ENCODE data around the gene APOBEC3A.
"Not testable (repeated sequence)": the region's sequence is repeated elsewhere in the genome, so short reads cannot be mapped to it uniquely, and the experiment has no call there.

The APOBEC3A gene

GRCh38 chr22:38981005-38981991 lies 23.9 kb downstream of the APOBEC3A start:
- DNase-seq (ENCODE audit: low spot score) = no peak

- DNase-seq (ENCODE audit: low spot score) = no peak
Measured at GRCh38 chr22:38981992-38982927, 24.9 kb downstream of the APOBEC3A start, which contains the start of gene APOBEC3B. Gene APOBEC3B (plus strand): TSS chr22:38982347. CDS start chr22:38982454, 107 bp downstream.

- DNase-seq (ENCODE audit: low spot score) = no peak
Measured at GRCh38 chr22:38984224-38984623, 26.8 kb downstream of the APOBEC3A start.

GRCh38 chr22:38984784-38985757 lies 27.7 kb downstream of the APOBEC3A start:
- DNase-seq (ENCODE audit: low spot score) = not testable (repeated sequence)

GRCh38 chr22:38986629-38987028 lies 29.2 kb downstream of the APOBEC3A start:
- no peak for DNase-seq (ENCODE audit: low spot score)

GRCh38 chr22:38987171-38987895 lies 29.9 kb downstream of the APOBEC3A start:
- no peak for DNase-seq (ENCODE audit: low spot score)

- DNase-seq (ENCODE audit: low spot score) = no peak
Measured at GRCh38 chr22:38989466-38989865, 32.1 kb downstream of the APOBEC3A start.

GRCh38 chr22:38992871-38993371 lies 35.5 kb downstream of the APOBEC3A start:
- DNase-seq (ENCODE audit: low spot score) = not testable (repeated sequence)

- no peak for DNase-seq (ENCODE audit: low spot score)
Measured at GRCh38 chr22:38996105-38996504, 38.7 kb downstream of the APOBEC3A start.

- no peak for DNase-seq (ENCODE audit: low spot score)
Measured at GRCh38 chr22:38997518-38997917, 40.1 kb downstream of the APOBEC3A start.

GRCh38 chr22:39003165-39003638 lies 45.8 kb downstream of the APOBEC3A start:
- peak; percentile 67 for DNase-seq (ENCODE audit: low spot score)

- no peak for DNase-seq (ENCODE audit: low spot score)
Measured at GRCh38 chr22:39007177-39007576, 49.8 kb downstream of the APOBEC3A start.

- DNase-seq (ENCODE audit: low spot score) = not testable (repeated sequence)
Measured at GRCh38 chr22:39008271-39008850, 51.0 kb downstream of the APOBEC3A start.

GRCh38 chr22:39010946-39011345 lies 53.5 kb downstream of the APOBEC3A start:
- no peak for DNase-seq (ENCODE audit: low spot score)
